ENCODE results near the gene PRKAR2B.
"Not testable (repeated sequence)": the region's sequence is repeated elsewhere in the genome, so short reads cannot be mapped to it uniquely, and the experiment has no call there.

The PRKAR2B gene

GRCh38 chr7:107047902-107048782 lies 3.6 kb downstream of the PRKAR2B start:
- H3K36me3 ChIP-seq (replicated peaks), result no peaks in the 10 kb centered on the region
- no peak for DNase-seq
- H3K27me3 ChIP-seq (replicated peaks), result no peaks in the 10 kb centered on the region
- H3K27ac ChIP-seq, result no peak overlapping the region
- H3K4me3 ChIP-seq (ENCODE audit: low read depth, low read length), result no peak overlapping the region
- peak; percentile 30 for TF ChIP-seq CTCF (IDR thresholded peaks at IDR 0.05; ENCODE audit: low read depth, low read length, missing control alignments)
- in situ Hi-C loops (cut with HindIII; ENCODE audit: low pct_ligation_motif_present, low sequenced_read_pairs), result no loop called here

GRCh38 chr7:107048783-107049418 lies 4.4 kb downstream of the PRKAR2B start:
- TF ChIP-seq CTCF (IDR thresholded peaks at IDR 0.05; ENCODE audit: low read depth, low read length, missing control alignments), result no peak
- Histone ChIP-seq H3K27me3 (replicated peaks) (no peaks in the 10 kb centered on the region), H3K27ac (no peak overlapping the region), H3K4me3 (ENCODE audit: low read depth, low read length) (no peak overlapping the region), H3K36me3 (replicated peaks) (no peaks in the 10 kb centered on the region)
- DNase-seq, result no peak
- in situ Hi-C loops (cut with HindIII; ENCODE audit: low pct_ligation_motif_present, low sequenced_read_pairs), result no loop called here

GRCh38 chr7:107049480-107049879 lies 5.0 kb downstream of the PRKAR2B start:
- no peaks in the 10 kb centered on the region for H3K36me3 ChIP-seq (replicated peaks)
- no peak overlapping the region for H3K4me3 ChIP-seq (ENCODE audit: low read depth, low read length)
- H3K27ac ChIP-seq, result no peak overlapping the region
- no peaks in the 10 kb centered on the region for H3K27me3 ChIP-seq (replicated peaks)
- in situ Hi-C loops (cut with HindIII; ENCODE audit: low pct_ligation_motif_present, low sequenced_read_pairs), result no loop called here
- TF ChIP-seq CTCF (IDR thresholded peaks at IDR 0.05; ENCODE audit: low read depth, low read length, missing control alignments), result no peak
- no peak for DNase-seq

GRCh38 chr7:107049971-107050532 lies 5.5 kb downstream of the PRKAR2B start:
- in situ Hi-C loops (cut with HindIII; ENCODE audit: low pct_ligation_motif_present, low sequenced_read_pairs), result no loop called here
- Histone ChIP-seq H3K4me3 (ENCODE audit: low read depth, low read length) (no peak overlapping the region), H3K36me3 (replicated peaks) (no peaks in the 10 kb centered on the region), H3K27me3 (replicated peaks) (no peaks in the 10 kb centered on the region), H3K27ac (no peak overlapping the region)
- no peak for TF ChIP-seq CTCF (IDR thresholded peaks at IDR 0.05; ENCODE audit: low read depth, low read length, missing control alignments)
- DNase-seq, result no peak

- Histone ChIP-seq H3K27ac (no peak overlapping the region), H3K27me3 (replicated peaks) (no peaks in the 10 kb centered on the region), H3K4me3 (ENCODE audit: low read depth, low read length) (no peak overlapping the region), H3K36me3 (replicated peaks) (no peaks in the 10 kb centered on the region)
- no peak for DNase-seq
- no peak for TF ChIP-seq CTCF (IDR thresholded peaks at IDR 0.05; ENCODE audit: low read depth, low read length, missing control alignments)
- in situ Hi-C loops (cut with HindIII; ENCODE audit: low pct_ligation_motif_present, low sequenced_read_pairs), result no loop called here
These were observed 6.9 kb downstream of the PRKAR2B start for GRCh38 chr7:107051376-107051775.

GRCh38 chr7:107054965-107055364 lies 10.5 kb downstream of the PRKAR2B start:
- H3K36me3 ChIP-seq (replicated peaks); in situ Hi-C loops (cut with HindIII; ENCODE audit: low pct_ligation_motif_present, low sequenced_read_pairs); H3K27ac ChIP-seq; DNase-seq; H3K4me3 ChIP-seq (ENCODE audit: low read depth, low read length); H3K27me3 ChIP-seq (replicated peaks): not testable (repeated sequence)

GRCh38 chr7:107056058-107056457 lies 11.6 kb downstream of the PRKAR2B start:
- H3K4me3 ChIP-seq (ENCODE audit: low read depth, low read length); in situ Hi-C loops (cut with HindIII; ENCODE audit: low pct_ligation_motif_present, low sequenced_read_pairs); H3K27me3 ChIP-seq (replicated peaks); DNase-seq; H3K36me3 ChIP-seq (replicated peaks); H3K27ac ChIP-seq: not testable (repeated sequence)
